ENCODE measurements around the gene ESPL1. TPM values are rescaled to one million over a fixed set of nuclear protein-coding genes. Genes with fewer than 3 reads are reported as not detected.

The ESPL1 gene
- total RNA-seq, 4 donors from 2014 or later: 0.13 to 1.5 (median 0.52) TPM

DNA sequence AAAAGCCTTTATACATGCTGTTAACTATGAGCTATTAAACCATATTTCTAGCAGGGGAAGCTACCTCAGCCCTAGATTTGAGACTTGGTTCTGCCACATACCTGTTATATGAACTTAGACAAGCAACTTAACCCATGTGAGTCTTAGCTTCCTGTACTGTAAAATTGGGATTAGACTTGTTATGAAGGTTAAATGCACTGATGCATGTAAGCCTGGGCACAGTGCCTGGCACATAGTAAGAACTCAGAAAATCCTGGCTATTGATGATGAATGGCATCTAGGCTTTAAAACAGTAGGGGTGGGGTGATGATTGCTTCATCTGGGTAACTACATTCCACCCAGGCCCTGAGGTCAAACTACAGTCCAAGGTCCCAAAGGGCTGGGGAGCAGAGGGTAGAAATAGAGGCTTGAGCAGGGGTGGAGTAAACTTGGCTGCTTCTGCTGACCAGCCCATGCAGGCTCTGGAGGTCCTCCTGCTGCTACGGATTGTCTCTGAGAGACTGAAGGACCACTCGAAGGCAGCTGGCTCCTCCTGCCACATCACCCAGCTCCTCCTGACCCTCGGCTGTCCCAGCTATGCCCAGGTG is 11.3 kb downstream of the ESPL1 start:
- H3K36me3 ChIP-seq: no peaks in the 10 kb centered on the region
- H3K4me3 ChIP-seq (replicated peaks in 1 of 3): no peak overlapping the region
- no peak overlapping the region for H3K27ac ChIP-seq
- TF ChIP-seq, protein P1, sequence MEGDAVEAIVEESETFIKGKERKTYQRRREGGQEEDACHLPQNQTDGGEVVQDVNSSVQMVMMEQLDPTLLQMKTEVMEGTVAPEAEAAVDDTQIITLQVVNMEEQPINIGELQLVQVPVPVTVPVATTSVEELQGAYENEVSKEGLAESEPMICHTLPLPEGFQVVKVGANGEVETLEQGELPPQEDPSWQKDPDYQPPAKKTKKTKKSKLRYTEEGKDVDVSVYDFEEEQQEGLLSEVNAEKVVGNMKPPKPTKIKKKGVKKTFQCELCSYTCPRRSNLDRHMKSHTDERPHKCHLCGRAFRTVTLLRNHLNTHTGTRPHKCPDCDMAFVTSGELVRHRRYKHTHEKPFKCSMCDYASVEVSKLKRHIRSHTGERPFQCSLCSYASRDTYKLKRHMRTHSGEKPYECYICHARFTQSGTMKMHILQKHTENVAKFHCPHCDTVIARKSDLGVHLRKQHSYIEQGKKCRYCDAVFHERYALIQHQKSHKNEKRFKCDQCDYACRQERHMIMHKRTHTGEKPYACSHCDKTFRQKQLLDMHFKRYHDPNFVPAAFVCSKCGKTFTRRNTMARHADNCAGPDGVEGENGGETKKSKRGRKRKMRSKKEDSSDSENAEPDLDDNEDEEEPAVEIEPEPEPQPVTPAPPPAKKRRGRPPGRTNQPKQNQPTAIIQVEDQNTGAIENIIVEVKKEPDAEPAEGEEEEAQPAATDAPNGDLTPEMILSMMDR (IDR thresholded peaks at IDR 0.05): no peak
- no peak for TF ChIP-seq POLR2A (IDR thresholded peaks at IDR 0.05)
- no peaks in the 10 kb centered on the region for H3K9me3 ChIP-seq
- intact Hi-C loops (cut with DNase I): no loop called here
- DNase-seq: no peak
- H3K27me3 ChIP-seq: no peaks in the 10 kb centered on the region
- peaks cover 0 to 7% of the 10 kb centered on the region in 2 donors for H3K4me1 ChIP-seq
- 51 to 92% methylated on average over 2 to 3 of the region's 3 CpGs for WGBS, 2 donors

DNA sequence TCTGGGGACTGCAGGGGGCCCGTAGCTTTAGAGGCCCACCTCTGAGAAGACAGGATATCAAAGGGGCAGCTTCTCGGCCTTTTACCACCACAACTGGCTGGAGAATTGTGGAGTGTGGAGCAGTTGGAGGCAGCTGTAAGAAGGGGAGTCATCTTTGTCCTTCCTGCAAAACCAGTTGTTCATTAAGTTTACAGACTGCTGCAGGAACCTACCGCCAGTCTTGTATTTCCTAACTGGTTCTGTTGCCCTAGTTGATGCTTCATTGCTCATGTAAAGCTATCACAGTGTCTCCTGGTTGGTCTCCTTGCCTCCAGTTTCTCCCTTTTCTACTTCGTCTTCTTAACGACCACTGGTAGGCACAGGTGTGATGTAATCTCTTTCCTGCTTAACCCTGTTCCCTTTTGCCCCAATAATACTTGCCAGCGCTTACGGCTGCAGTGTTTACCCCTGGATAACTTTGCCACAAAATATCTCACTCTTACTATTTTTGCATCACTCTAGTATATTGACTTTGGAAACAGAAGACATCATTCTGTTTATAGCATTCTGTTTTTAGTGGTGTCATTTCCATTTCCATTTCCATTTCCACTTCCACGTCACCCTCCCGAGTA is 11.9 kb downstream of the ESPL1 start:
- intact Hi-C loops (cut with DNase I): no loop called here
- Histone ChIP-seq H3K4me1 (peaks cover 0 to 7% of the 10 kb centered on the region in 2 donors), H3K9me3 (no peaks in the 10 kb centered on the region), H3K36me3 (no peaks in the 10 kb centered on the region), H3K27me3 (no peaks in the 10 kb centered on the region), H3K27ac (no peak overlapping the region), H3K4me3 (replicated peaks in 1 of 3) (no peak overlapping the region)
- 84 to 85% methylated on average over 9 of the region's 9 CpGs for WGBS, 2 donors
- TF ChIP-seq, protein P1 (IDR thresholded peaks at IDR 0.05): no peak
- TF ChIP-seq POLR2A (IDR thresholded peaks at IDR 0.05): no peak
- no peak for DNase-seq

DNA sequence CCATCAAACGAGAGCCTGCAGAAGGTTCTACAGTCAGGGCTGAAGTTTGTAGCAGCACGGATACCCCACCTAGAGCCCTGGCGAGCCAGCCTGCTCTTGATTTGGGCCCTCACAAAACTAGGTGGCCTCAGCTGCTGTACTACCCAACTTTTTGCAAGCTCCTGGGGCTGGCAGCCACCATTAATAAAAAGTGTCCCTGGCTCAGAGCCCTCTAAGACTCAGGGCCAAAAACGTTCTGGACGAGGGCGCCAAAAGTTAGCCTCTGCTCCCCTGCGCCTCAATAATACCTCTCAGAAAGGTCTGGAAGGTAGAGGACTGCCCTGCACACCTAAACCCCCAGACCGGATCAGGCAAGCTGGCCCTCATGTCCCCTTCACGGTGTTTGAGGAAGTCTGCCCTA is 18.3 kb downstream of the ESPL1 start:
- no peaks in the 10 kb centered on the region for H3K36me3 ChIP-seq
- 64 to 81% methylated on average over 9 of the region's 9 CpGs for WGBS, 2 donors
- no peak overlapping the region for H3K27ac ChIP-seq
- TF ChIP-seq, protein P1 (IDR thresholded peaks at IDR 0.05): no peak
- no peak for TF ChIP-seq POLR2A (IDR thresholded peaks at IDR 0.05)
- no peaks in the 10 kb centered on the region for H3K4me1 ChIP-seq
- DNase-seq: no peak
- no peaks in the 10 kb centered on the region for H3K27me3 ChIP-seq
- H3K9me3 ChIP-seq: no peaks in the 10 kb centered on the region
- no peak overlapping the region for H3K4me3 ChIP-seq (replicated peaks in 1 of 3)
- intact Hi-C loops (cut with DNase I): loop anchor here (2.0 kb wide), 1 partner anchor 76 kb away; no protein-coding TSS in a partner anchor

DNA sequence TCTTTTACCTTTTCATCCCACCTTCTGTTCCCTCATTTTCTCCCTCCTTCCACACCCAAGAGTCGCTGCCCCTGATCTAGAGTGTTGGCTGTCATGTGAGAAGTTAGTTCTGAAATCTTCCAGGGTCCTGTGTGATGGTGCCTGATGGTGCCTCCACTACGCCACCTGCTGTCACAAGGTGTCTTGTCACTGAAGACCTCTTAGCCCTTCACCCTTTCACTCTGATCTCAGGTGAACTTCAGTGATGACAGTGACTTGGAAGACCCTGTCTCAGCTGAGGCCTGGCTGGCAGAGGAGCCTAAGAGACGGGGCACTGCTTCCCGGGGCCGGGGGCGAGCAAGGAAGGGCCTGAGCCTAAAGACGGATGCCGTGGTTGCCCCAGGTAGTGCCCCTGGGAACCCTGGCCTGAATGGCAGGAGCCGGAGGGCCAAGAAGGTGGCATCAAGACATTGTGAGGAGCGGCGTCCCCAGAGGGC is 19.7 kb downstream of the ESPL1 start:
- WGBS, 2 donors: 77 to 82% methylated on average over 4 to 11 of the region's 11 CpGs
- no peak overlapping the region for H3K4me3 ChIP-seq (replicated peaks in 1 of 3)
- no peaks in the 10 kb centered on the region for H3K4me1 ChIP-seq
- intact Hi-C loops (cut with DNase I): loop anchor here (2.0 kb wide), 1 partner anchor 77 kb away; no protein-coding TSS in a partner anchor
- H3K27ac ChIP-seq: no peak overlapping the region
- no peaks in the 10 kb centered on the region for H3K27me3 ChIP-seq
- no peak for TF ChIP-seq POLR2A (IDR thresholded peaks at IDR 0.05)
- TF ChIP-seq, protein P1 (IDR thresholded peaks at IDR 0.05): peak in 5 of 6 experiments; percentile 40 to 83 (median 72)
- H3K9me3 ChIP-seq: no peaks in the 10 kb centered on the region
- H3K36me3 ChIP-seq: no peaks in the 10 kb centered on the region
- peak; percentile 76 to 78 for DNase-seq

DNA sequence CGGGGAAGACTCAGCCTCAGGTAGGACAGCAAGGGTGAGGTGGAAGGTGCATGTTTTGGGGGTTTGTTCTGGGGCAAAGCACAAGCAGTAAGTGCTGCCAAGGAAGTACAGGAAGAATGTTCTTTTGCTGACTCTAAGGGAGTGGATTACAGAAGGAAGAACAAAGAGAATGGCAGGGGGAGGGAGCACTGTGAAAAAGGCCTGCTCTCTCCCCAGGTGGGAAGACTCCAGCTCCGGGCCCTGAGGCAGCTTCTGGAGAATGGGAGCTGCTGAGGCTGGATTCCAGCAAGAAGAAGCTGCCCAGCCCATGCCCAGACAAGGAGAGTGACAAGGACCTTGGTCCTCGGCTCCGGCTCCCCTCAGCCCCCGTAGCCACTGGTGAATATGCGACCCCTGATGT is 20.2 kb downstream of the ESPL1 start:
- intact Hi-C loops (cut with DNase I): no loop called here
- H3K27ac ChIP-seq: no peak overlapping the region

More for the DNA sequence above, 20.2 kb downstream of the ESPL1 start:
- 90 to 94% methylated on average over 6 of the region's 6 CpGs for WGBS, 2 donors
- Histone ChIP-seq H3K27me3 (no peaks in the 10 kb centered on the region), H3K36me3 (no peaks in the 10 kb centered on the region), H3K4me3 (replicated peaks in 1 of 3) (no peak overlapping the region), H3K9me3 (no peaks in the 10 kb centered on the region), H3K4me1 (no peaks in the 10 kb centered on the region)
- TF ChIP-seq POLR2A (IDR thresholded peaks at IDR 0.05): no peak
- TF ChIP-seq, protein P1 (IDR thresholded peaks at IDR 0.05): no peak
- no peak for DNase-seq
